PC-3 (cell line): Measurements from ENCODE around the gene SLC6A1. TPM values are rescaled to one million over a fixed set of nuclear protein-coding genes. Genes with fewer than 3 reads are reported as not detected.
A peak's percentile ranks its signal among the peaks of the same experiment; 100 is the strongest.

Experiments used
- ATAC-seq: fragments of 200-7000 bp; cut with Tn5 transposase; 2 replicates; pipeline ENCODE4 v1.9.1; 2020; ENCODE audit warnings: mild to moderate bottlenecking, moderate library complexity
- BruUV-seq: library from RNA; stranded (reverse); fragments of 400-500 nt; replicated peaks from 2 replicates; lab custom pipeline; 2021; lab: Mats Ljungman, UMichigan
- CTCF ChIA-PET: fragments of 300-600 bp; sonication (Branson Sonifier 250); formaldehyde crosslinking; loops from one replicate; lab custom pipeline; 2022; ENCODE audit warnings: antibody characterized with exemption; lab: Charles Lee
- POLR2A ChIA-PET: fragments of 300-600 bp; sonication (Branson Sonifier 250); formaldehyde crosslinking; loops from one replicate; lab custom pipeline; 2022; ENCODE audit warnings: antibody characterized with exemption; ENCODE audit not compliant: unreplicated experiment; lab: Charles Lee
- DNase-seq: peaks from one replicate; pipeline ENCODE4 v3.0.0-alpha.2; 2015
- H2AFZ ChIP-seq: fragments of 300-600 bp; sonication (generic); 2 replicates; pipeline ENCODE4 v1.6.0; 2016; ENCODE audit warnings: antibody characterized with exemption, low read length
- H3F3A ChIP-seq: fragments of 300-600 bp; sonication (generic); one replicate; pipeline ENCODE4 v1.6.0; 2017; ENCODE audit warnings: antibody characterized with exemption, low read length, control low read depth, mild to moderate bottlenecking; ENCODE audit not compliant: unreplicated experiment
- H3K27ac ChIP-seq: fragments of 300-600 bp; sonication (generic); 2 replicates; pipeline ENCODE4 v1.5.1; 2016; ENCODE audit warnings: mild to moderate bottlenecking, low read length
- H3K27me3 ChIP-seq: fragments of 300-600 bp; sonication (generic); 2 replicates; pipeline ENCODE4 v1.6.1; 2016; ENCODE audit warnings: low read length, mixed read lengths
- H3K36me3 ChIP-seq: fragments of 300-600 bp; sonication (generic); 2 replicates; pipeline ENCODE4 v1.6.1; 2016; ENCODE audit warnings: low read depth, mixed run types, low read length, mixed read lengths
- H3K4me1 ChIP-seq: fragments of 300-600 bp; sonication (generic); 2 replicates; pipeline ENCODE4 v1.5.1; 2016; ENCODE audit warnings: low read length; ENCODE audit not compliant: insufficient read depth
- H3K4me2 ChIP-seq: fragments of 300-600 bp; sonication (generic); 2 replicates; pipeline ENCODE4 v1.6.0; 2016; ENCODE audit warnings: low read length
- H3K4me3 ChIP-seq: fragments of 300-600 bp; sonication (generic); 2 replicates; pipeline ENCODE4 v1.5.1; 2016; ENCODE audit warnings: mild to moderate bottlenecking, low read length, mixed read lengths
- H3K79me2 ChIP-seq: fragments of 300-600 bp; sonication (generic); 2 replicates; pipeline ENCODE4 v1.6.1; 2017; ENCODE audit warnings: low read length, mixed read lengths
- H3K9ac ChIP-seq: fragments of 300-600 bp; sonication (generic); 2 replicates; pipeline ENCODE4 v1.6.0; 2016; ENCODE audit warnings: mild to moderate bottlenecking, low read length
- H3K9me2 ChIP-seq: fragments of 300-600 bp; sonication (generic); replicated peaks from 2 replicates; pipeline ENCODE4 v1.6.1; 2016; ENCODE audit warnings: mixed run types, low read length, mixed read lengths
- H3K9me3 ChIP-seq: fragments of 300-600 bp; sonication (generic); 2 replicates; pipeline ENCODE4 v1.6.1; 2016; ENCODE audit warnings: low read length, mixed read lengths
- H4K20me1 ChIP-seq: fragments of 300-600 bp; sonication (generic); 2 replicates; pipeline ENCODE4 v1.6.1; 2016; ENCODE audit warnings: low read length, mixed read lengths
- CTCF ChIP-seq: fragments of 300-600 bp; sonication (generic); conservative IDR thresholded peaks from 2 replicates; pipeline ENCODE4 v1.5.1; 2017; ENCODE audit warnings: antibody characterized with exemption, low read depth, mild to moderate bottlenecking, low read length
- EZH2 ChIP-seq: fragments of 300-600 bp; sonication (generic); IDR thresholded peaks from one replicate; pipeline ENCODE4 v1.6.1; 2017; ENCODE audit warnings: antibody characterized with exemption, mild to moderate bottlenecking, low read length; ENCODE audit not compliant: unreplicated experiment
- EZH2phosphoT487 ChIP-seq: fragments of 300-600 bp; sonication (generic); IDR thresholded peaks from 2 replicates; pipeline ENCODE4 v1.6.1; 2018; ENCODE audit warnings: mild to moderate bottlenecking, antibody characterized with exemption, low read length, borderline replicate concordance
- intact Hi-C: fragments of 100-400 bp; cut with micrococcal nuclease; formaldehyde crosslinking; loops from 2 replicates; pipeline ENCODE4 v1.9.0; 2023
- total RNA-seq: library from RNA; depleted of rRNA; stranded (reverse); fragments of >200 nt; gene quantifications from 2 replicates; pipeline ENCODE4 v1.2.3, GENCODE V29; 2014

Gene SLC6A1
- total RNA-seq, 1 experiment from 2014 or later, result not detected

GRCh38 chr3:10949197-10949596, 43.4 kb upstream of the SLC6A1 start:
- intact Hi-C loops, result no loop called here
- Histone ChIP-seq H3K27ac (no peak overlapping the region), H3K4me3 (no peak overlapping the region), H3K36me3 (no peaks in the 10 kb centered on the region), H3K9me3 (no peaks in the 10 kb centered on the region), H3K4me1 (no peaks in the 10 kb centered on the region), H4K20me1 (no peaks in the 10 kb centered on the region), H3K79me2 (no peaks in the 10 kb centered on the region), H3K9ac (no peak overlapping the region), H2AFZ (no peak overlapping the region), H3K27me3 (0 out of 2 replicates have a peak, but pooled peaks cover 19% of the 10 kb centered on the region), H3F3A (no peaks in the 10 kb centered on the region), H3K9me2 (no peaks in the 10 kb centered on the region), H3K4me2 (no peak overlapping the region)
- POLR2A ChIA-PET, result no interaction called here
- no TSS peak for BruUV-seq
- CTCF ChIA-PET, result no interaction called here
- no peak for TF ChIP-seq EZH2phosphoT487
- TF ChIP-seq EZH2, result no peak
- no peak for TF ChIP-seq CTCF
- DNase-seq (no peak), ATAC-seq (no peak)

GRCh38 chr3:10950476-10951294, 41.9 kb upstream of the SLC6A1 start:
- Histone ChIP-seq H3K9me3 (no peaks in the 10 kb centered on the region), H2AFZ (peak overlapping the region; percentile 63; the same call in 1 of the 2 replicates), H3K4me1 (no peaks in the 10 kb centered on the region), H3K4me3 (no peak overlapping the region), H3K27ac (no peak overlapping the region), H3K9ac (no peak overlapping the region), H3K36me3 (no peaks in the 10 kb centered on the region), H3K27me3 (0 out of 2 replicates have a peak, but pooled peaks cover 22% of the 10 kb centered on the region), H3K9me2 (no peaks in the 10 kb centered on the region), H3K4me2 (peak overlapping the region; percentile 38; the same call in 1 of the 2 replicates), H3F3A (no peaks in the 10 kb centered on the region), H3K79me2 (no peaks in the 10 kb centered on the region), H4K20me1 (no peaks in the 10 kb centered on the region)
- DNase-seq (peak; percentile 67), ATAC-seq (peak; percentile 88)
- ChIA-PET POLR2A (interaction anchor here (0.6 kb wide), 1 partner anchor 322 kb away, joined by 3 read pairs; no protein-coding TSS in a partner anchor), CTCF (interaction anchor here (0.7 to 1.0 kb wide), 3 partner anchors 71 to 109 kb away, joined by 3 to 8 read pairs (median 5); no protein-coding TSS in a partner anchor)
- no TSS peak for BruUV-seq
- no peak for TF ChIP-seq EZH2
- TF ChIP-seq CTCF, result peak; percentile 88
- intact Hi-C loops, result loop anchor here (1.0 to 2.0 kb wide), 2 partner anchors 109 to 254 kb away; no protein-coding TSS in a partner anchor
